ENCODE results near the gene ANKRD10. TPM values are rescaled to one million over a fixed set of nuclear protein-coding genes. Genes with fewer than 3 reads are reported as not detected.
"Not testable (repeated sequence)": the region's sequence is repeated elsewhere in the genome, so short reads cannot be mapped to it uniquely, and the experiment has no call there.

The ANKRD10 gene
- total RNA-seq, 2 experiments from 2014 or later = 83.9 to 86.3 TPM

DNA sequence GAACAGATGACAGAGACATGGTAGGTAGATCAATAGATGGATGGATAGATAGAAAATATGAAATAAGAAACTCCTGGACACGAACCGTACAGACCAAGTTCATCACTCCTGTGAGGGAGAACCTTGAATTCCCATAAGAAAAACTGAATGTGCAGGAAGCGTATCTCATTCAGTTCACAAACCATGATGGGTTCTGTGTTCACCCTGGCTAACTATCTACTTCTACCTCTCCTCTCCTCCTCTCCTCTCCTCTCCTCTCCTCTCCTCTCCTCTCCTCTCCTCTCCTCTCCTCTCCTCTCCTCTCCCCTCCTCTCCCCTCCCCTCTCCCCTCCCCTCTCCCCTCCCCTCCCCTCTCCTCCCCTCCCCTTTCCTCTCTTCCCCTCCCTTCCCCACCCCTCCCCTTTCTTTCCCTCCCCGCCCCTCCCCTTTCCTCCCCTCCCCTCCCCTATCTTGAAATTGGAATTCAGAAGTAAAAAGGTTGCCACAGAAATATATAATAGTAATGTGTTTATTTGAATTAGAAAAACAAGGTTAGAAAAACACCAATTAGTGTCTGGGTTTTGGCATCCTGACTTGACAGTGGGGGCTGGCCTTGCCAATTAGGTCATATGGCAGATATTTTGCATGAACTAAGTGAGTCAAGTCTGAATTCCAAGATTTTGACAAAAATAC, 75.9 kb downstream of the ANKRD10 start:
- no peaks in the 10 kb centered on the region for H3K9me3 Mint-ChIP-seq (ENCODE audit: insufficient read depth)
- no peak overlapping the region for H3K27ac Mint-ChIP-seq
- no peak overlapping the region for H3K4me3 Mint-ChIP-seq
- H3K36me3 Mint-ChIP-seq (ENCODE audit: low read depth) = no peaks in the 10 kb centered on the region
- peaks cover 16% of the 10 kb centered on the region for H3K27me3 Mint-ChIP-seq (ENCODE audit: low read depth)
- ATAC-seq (no peak), DNase-seq (no peak)
- POLR2A ChIA-PET = no interaction called here
- CTCF ChIA-PET = no interaction called here
- no peaks in the 10 kb centered on the region for H3K4me1 Mint-ChIP-seq (ENCODE audit: low read depth)

DNA sequence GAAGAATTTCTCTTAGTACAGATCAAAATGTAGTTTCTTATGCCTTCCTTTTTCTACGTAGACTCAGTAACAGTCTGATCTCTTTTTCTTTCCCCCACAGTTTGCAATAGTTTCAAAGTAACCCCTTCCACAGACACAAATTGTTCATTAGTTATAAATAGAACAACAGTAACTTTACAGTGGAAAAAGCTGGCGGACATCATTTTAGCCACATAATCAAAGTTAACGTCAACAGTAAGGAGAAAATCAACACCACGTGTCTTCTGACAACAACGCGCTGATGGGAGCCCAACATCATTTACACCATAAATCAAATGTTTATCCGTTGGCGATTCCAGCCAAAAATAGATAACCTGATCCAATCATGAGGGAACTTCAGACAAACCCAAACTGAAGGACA, 76.8 kb downstream of the ANKRD10 start:
- ChIA-PET POLR2A (no interaction called here), CTCF (no interaction called here)
- Mint-ChIP-seq H3K27me3 (ENCODE audit: low read depth) (peaks cover 18% of the 10 kb centered on the region), H3K27ac (no peak overlapping the region), H3K4me3 (no peak overlapping the region), H3K36me3 (ENCODE audit: low read depth) (no peaks in the 10 kb centered on the region), H3K4me1 (ENCODE audit: low read depth) (no peaks in the 10 kb centered on the region), H3K9me3 (ENCODE audit: insufficient read depth) (no peaks in the 10 kb centered on the region)
- DNase-seq (no peak), ATAC-seq (no peak)

DNA sequence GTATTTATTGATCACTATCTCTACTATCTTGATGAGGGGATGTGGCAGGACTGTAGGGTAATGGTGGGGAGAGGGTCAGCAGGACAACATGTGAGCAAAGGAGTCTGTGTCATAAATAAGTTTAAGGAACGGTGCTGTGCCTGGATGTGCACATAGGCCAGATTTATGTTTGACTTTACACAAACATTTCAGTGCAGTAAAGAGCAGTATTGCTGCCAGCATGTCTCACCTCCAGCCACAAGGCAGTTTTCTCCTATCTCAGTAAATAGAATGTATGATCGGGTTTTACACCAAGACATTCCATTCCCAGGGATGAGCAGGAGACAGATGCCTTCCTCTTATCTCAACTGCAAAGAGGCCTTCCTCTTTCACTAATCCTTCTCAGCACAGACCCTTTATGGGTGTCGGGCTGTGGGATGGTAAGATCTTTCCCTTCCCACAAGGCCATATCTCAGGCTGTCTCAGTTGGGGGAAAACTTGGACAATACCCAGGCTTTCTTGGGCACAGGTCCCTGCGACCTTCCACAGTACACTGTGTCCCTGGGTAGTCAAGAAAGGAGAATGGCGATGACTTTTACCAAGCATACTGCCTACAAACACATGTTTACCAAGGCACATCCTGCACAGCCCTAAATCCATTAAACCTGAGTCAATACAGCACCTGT, 77.3 kb downstream of the ANKRD10 start:
- POLR2A ChIA-PET; CTCF ChIA-PET; H3K4me3 Mint-ChIP-seq; H3K4me1 Mint-ChIP-seq (ENCODE audit: low read depth); ATAC-seq; H3K36me3 Mint-ChIP-seq (ENCODE audit: low read depth); DNase-seq; H3K9me3 Mint-ChIP-seq (ENCODE audit: insufficient read depth); H3K27ac Mint-ChIP-seq: not testable (repeated sequence)
- peaks cover 16% of the 10 kb centered on the region for H3K27me3 Mint-ChIP-seq (ENCODE audit: low read depth)

DNA sequence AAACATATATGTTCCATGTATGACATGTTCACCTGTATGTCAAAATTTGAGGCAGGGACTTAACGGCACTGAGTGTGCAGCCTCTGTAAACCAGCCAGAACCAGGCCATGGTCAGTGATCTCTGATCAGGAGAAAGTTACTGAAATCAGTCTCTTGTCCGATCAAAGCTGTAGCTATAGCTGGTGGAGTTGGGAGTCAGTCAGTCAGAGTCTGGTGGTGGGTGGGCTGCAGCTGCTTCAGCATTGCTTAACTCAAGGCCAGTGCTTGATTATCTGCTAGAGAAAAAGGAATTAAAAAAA, 78.3 kb downstream of the ANKRD10 start:
- Mint-ChIP-seq H3K27ac (no peak overlapping the region), H3K4me3 (no peak overlapping the region), H3K9me3 (ENCODE audit: insufficient read depth) (no peaks in the 10 kb centered on the region), H3K27me3 (ENCODE audit: low read depth) (peaks cover 13% of the 10 kb centered on the region), H3K36me3 (ENCODE audit: low read depth) (no peaks in the 10 kb centered on the region), H3K4me1 (ENCODE audit: low read depth) (no peaks in the 10 kb centered on the region)
- ATAC-seq = no peak
- DNase-seq = no peak
- ChIA-PET CTCF (no interaction called here), POLR2A (no interaction called here)

DNA sequence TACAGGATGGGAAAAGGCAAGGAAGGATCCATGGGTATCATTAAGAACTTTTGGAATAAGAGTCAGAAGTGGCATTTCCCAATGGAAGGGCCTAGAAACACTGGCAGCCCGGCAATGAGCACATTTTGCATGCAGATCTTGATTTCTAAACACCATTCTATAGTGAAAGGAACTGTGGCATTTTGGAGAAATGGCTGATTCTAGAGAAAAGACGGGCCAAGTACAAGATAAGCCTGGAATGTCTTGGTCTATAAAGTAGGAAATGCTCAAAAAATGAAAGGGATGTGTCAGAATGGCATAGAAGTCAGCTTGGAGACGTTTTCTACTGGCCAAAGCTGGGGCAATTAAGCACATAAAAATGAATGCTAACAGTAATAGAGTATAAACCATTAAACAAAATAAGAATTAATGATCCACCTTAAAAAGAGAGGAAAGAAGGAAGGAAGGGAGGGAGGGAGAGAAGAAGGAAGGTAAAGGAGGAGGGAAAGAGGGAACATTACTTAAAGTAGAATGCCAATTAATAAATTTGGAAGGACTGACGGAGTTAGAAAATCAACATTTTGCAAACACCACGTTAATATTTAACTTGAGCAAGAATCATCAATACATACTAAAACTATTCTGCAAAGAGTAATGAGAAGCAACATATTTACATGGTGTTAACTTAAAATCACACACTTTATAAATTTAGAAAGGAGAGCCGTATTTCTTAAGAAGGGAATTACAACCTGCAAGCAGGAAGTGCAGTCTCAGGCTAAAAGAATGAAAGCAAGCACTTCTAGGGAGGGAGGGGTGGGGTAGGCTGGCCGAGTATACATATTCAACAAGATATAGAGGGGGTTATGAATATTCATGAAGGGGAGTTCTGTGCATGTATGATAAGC, 78.9 kb downstream of the ANKRD10 start:
- H3K4me1 Mint-ChIP-seq (ENCODE audit: low read depth) = no peaks in the 10 kb centered on the region
- H3K9me3 Mint-ChIP-seq (ENCODE audit: insufficient read depth) = no peaks in the 10 kb centered on the region
- H3K27me3 Mint-ChIP-seq (ENCODE audit: low read depth) = peaks cover 10% of the 10 kb centered on the region
- H3K27ac Mint-ChIP-seq = no peak overlapping the region
- ATAC-seq (no peak), DNase-seq (no peak)
- ChIA-PET CTCF (no interaction called here), POLR2A (no interaction called here)
- no peak overlapping the region for H3K4me3 Mint-ChIP-seq
- H3K36me3 Mint-ChIP-seq (ENCODE audit: low read depth) = no peaks in the 10 kb centered on the region

DNA sequence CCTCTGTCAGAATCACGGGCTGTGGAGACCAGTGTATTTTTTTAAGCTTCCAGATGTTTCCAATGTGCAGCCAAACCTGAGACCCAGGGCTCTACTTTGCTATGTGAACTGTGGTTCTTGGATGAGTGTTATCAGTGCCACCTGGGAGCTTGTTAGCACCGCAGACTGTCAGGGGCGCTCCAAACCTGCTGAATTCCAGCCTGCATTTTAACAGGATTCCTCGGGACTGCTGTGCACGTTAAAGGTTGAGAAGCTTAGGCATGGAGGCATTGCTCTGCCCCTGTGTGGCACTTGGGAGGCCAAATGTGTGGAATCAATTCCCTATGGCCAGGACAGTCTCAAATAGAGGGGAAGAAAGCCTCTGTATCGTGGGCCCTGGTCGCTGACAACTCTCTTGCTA, 80.3 kb downstream of the ANKRD10 start:
- ChIA-PET POLR2A (no interaction called here), CTCF (no interaction called here)
- ATAC-seq = no peak
- no peak overlapping the region for H3K4me3 Mint-ChIP-seq
- no peak overlapping the region for H3K27ac Mint-ChIP-seq
- H3K27me3 Mint-ChIP-seq (ENCODE audit: low read depth) = peaks cover 5% of the 10 kb centered on the region
- no peaks in the 10 kb centered on the region for H3K36me3 Mint-ChIP-seq (ENCODE audit: low read depth)
- H3K4me1 Mint-ChIP-seq (ENCODE audit: low read depth) = no peaks in the 10 kb centered on the region
- H3K9me3 Mint-ChIP-seq (ENCODE audit: insufficient read depth) = no peaks in the 10 kb centered on the region
- no peak for DNase-seq

DNA sequence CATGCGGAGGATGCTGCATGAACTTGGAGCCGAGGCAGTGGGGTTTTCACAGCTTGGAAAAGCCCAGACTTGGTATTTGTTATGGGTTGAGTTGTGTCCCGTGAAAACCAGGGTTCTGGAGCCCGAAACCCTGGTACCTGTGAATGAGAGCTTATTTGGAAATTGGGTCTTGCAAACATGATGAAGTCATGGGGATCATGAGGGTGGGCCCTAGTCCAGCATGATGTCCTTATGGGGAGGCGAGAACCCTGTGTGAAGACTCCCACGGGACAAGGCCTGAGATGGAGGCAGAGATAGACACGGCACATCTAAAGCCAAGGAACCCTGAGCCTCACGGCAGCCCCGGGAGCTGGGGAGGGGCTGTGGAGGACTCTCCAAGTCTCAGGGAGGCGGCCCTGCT, 82.3 kb downstream of the ANKRD10 start:
- ChIA-PET POLR2A (no interaction called here), CTCF (no interaction called here)
- Mint-ChIP-seq H3K27ac (no peak overlapping the region), H3K36me3 (ENCODE audit: low read depth) (no peaks in the 10 kb centered on the region), H3K4me1 (ENCODE audit: low read depth) (no peaks in the 10 kb centered on the region), H3K4me3 (no peak overlapping the region), H3K9me3 (ENCODE audit: insufficient read depth) (no peaks in the 10 kb centered on the region), H3K27me3 (ENCODE audit: low read depth) (peaks cover 5% of the 10 kb centered on the region)
- DNase-seq (no peak), ATAC-seq (no peak)

DNA sequence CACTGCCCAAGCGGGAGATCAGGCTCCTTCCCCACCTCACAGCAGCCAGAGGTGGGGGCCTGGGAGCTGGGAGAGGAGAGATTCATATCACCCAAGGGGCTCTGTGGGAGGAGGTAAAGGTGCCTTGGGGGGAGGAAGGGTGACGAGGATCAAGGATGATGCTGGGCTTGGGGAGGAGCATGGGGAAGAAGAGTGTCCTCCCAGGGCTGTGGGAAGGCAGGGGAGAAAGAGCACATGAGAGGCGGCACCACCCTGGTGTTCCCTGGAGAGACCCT, 82.7 kb downstream of the ANKRD10 start:
- peaks cover 5% of the 10 kb centered on the region for H3K27me3 Mint-ChIP-seq (ENCODE audit: low read depth)
- DNase-seq = no peak
- no peaks in the 10 kb centered on the region for H3K4me1 Mint-ChIP-seq (ENCODE audit: low read depth)
- ChIA-PET POLR2A (no interaction called here), CTCF (no interaction called here)
- no peak overlapping the region for H3K4me3 Mint-ChIP-seq
- H3K9me3 Mint-ChIP-seq (ENCODE audit: insufficient read depth) = no peaks in the 10 kb centered on the region
- no peaks in the 10 kb centered on the region for H3K36me3 Mint-ChIP-seq (ENCODE audit: low read depth)
- ATAC-seq = no peak
- H3K27ac Mint-ChIP-seq = no peak overlapping the region

DNA sequence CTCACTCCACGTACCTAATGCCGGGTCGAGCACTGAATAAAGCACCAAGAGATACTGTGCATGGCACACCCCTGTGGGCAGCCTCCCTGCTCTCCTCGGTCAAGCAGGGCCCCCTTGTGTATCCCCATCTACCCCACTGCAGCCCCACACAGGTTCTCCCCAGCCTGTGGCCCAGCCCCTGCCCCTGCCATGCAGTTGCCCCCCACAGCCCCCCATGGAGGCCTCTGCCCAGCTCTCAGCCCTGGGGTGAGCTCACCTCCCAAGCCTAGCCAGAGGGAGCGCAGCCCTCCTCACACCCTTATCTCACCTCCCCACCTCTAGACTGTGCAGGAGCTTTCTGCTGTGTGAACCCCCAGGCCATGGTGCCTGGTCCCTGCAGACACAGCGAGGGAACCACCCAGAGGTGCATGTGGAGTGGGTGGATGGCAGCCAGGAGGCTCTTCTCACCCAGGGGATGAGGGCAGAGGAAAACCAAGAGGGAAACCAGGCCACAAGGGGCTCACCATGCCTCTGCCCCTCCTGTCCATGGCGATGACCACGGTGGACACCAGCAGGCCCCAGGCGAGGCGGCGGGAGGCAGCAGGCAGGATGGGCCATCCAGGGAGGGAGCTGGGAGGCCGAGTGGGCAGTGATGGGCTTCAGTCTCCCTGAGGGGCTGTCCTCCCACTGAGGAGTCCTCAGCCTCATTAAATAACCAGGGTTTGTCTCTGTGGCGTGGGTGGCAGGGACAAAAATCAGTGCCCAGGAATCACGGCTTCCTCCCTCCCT, 83.2 kb downstream of the ANKRD10 start:
- ChIA-PET CTCF (no interaction called here), POLR2A (no interaction called here)
- ATAC-seq (no peak), DNase-seq (no peak)
- Mint-ChIP-seq H3K9me3 (ENCODE audit: insufficient read depth) (no peaks in the 10 kb centered on the region), H3K4me1 (ENCODE audit: low read depth) (no peaks in the 10 kb centered on the region), H3K4me3 (no peak overlapping the region), H3K27ac (no peak overlapping the region), H3K27me3 (ENCODE audit: low read depth) (peaks cover 5% of the 10 kb centered on the region), H3K36me3 (ENCODE audit: low read depth) (no peaks in the 10 kb centered on the region)

DNA sequence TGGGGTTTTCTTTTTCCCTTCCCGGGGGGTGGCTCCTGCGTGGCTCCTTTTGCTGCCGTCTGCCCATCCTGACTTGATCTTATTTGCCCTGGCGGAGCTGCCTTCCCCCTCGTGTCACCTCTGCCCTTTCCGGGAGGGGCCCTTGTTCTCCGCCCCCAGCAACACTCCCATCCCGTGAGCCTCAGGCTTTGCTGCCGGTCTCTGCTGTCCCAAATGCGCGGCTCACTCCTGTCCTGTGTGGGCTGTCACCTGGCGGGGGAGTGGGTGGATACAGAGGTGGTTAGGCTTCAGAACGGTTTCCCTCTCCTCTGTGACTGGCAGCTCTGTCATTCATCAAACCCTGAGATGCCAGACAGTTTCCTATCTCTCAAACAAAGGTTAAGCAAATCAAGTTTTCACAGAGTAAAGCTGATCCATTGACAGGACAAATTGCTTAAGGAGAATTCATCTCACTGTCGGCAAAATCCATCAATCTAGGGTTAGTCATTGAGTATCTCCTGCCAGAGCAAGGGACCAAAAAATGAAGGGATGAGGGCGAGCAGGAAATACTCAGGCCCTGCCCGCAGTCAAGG, 84.0 kb downstream of the ANKRD10 start:
- CTCF ChIA-PET = no interaction called here
- H3K9me3 Mint-ChIP-seq (ENCODE audit: insufficient read depth) = no peaks in the 10 kb centered on the region
- H3K27ac Mint-ChIP-seq = no peak overlapping the region
- ATAC-seq (no peak), DNase-seq (no peak)
- H3K36me3 Mint-ChIP-seq (ENCODE audit: low read depth) = no peaks in the 10 kb centered on the region
- POLR2A ChIA-PET = no interaction called here
- H3K4me1 Mint-ChIP-seq (ENCODE audit: low read depth) = no peaks in the 10 kb centered on the region
- H3K27me3 Mint-ChIP-seq (ENCODE audit: low read depth) = peaks cover 5% of the 10 kb centered on the region
- no peak overlapping the region for H3K4me3 Mint-ChIP-seq

DNA sequence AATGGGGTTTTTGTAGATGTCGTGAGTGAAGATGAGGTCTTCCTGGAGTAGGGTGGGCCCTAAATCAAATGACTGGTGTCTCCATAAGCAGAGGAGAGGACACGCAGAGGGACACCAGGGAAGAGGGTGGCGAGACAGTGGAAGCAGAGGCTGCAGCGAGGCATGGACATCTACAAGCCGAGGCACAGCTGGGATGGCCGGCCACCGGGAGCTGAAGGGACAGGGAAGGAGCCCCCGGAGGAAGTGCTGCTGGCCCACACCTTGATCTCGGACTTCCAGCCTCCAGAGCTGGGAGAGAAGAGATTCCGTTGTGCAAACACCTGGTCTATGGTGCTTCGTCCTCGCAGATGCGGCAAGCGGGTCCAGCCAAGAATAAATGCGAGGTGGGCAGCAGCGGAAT, 84.5 kb downstream of the ANKRD10 start:
- DNase-seq = no peak
- H3K4me3 Mint-ChIP-seq = no peak overlapping the region
- no peaks in the 10 kb centered on the region for H3K9me3 Mint-ChIP-seq (ENCODE audit: insufficient read depth)
- H3K27ac Mint-ChIP-seq = no peak overlapping the region
- ATAC-seq = no peak
- no peaks in the 10 kb centered on the region for H3K4me1 Mint-ChIP-seq (ENCODE audit: low read depth)
- POLR2A ChIA-PET = no interaction called here
- H3K36me3 Mint-ChIP-seq (ENCODE audit: low read depth) = no peaks in the 10 kb centered on the region
- peaks cover 5% of the 10 kb centered on the region for H3K27me3 Mint-ChIP-seq (ENCODE audit: low read depth)
- CTCF ChIA-PET = no interaction called here

DNA sequence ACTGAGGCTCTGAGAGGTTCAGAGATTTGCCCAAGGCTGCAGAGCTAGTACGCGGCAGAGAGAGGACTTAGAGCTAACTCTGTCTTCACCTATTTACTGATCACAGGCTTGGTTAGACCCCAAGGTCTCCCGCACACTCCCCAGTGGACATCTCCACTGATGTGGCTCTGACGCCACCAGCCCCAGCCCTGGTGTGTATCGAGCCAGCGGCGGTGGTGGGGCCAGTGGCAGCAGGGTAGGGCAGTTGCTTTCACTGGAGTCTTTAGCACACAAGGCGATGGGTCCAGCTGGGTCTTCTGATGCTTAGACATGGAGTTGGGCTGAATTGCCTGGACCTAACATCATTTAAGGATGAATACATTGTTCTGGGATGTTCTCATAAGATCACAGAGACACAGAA, 85.4 kb downstream of the ANKRD10 start:
- POLR2A ChIA-PET = no interaction called here
- DNase-seq (no peak), ATAC-seq (no peak)
- Mint-ChIP-seq H3K27ac (no peak overlapping the region), H3K36me3 (ENCODE audit: low read depth) (no peaks in the 10 kb centered on the region), H3K4me1 (ENCODE audit: low read depth) (no peaks in the 10 kb centered on the region), H3K9me3 (ENCODE audit: insufficient read depth) (no peaks in the 10 kb centered on the region), H3K27me3 (ENCODE audit: low read depth) (peaks cover 5% of the 10 kb centered on the region), H3K4me3 (no peak overlapping the region)
- CTCF ChIA-PET = no interaction called here
